ENCODE data around the gene TKT. TPM values are rescaled to one million over a fixed set of nuclear protein-coding genes. Genes with fewer than 3 reads are reported as not detected.

The TKT gene
- polyA plus RNA-seq, 1 donor from 2014 or later: 194 TPM

GRCh38 chr3:53191836-53192480, 63.9 kb downstream of the TKT start:
- H3K36me3 ChIP-seq (ENCODE audit: insufficient read depth, low read length): no peaks in the 10 kb centered on the region
- H3F3A ChIP-seq (ENCODE audit: insufficient read depth, low read length, poor library complexity, severe bottlenecking): no peaks in the 10 kb centered on the region
- no peak overlapping the region for H3K27ac ChIP-seq (ENCODE audit: low read length)
- H3K9ac ChIP-seq (ENCODE audit: low read length): no peak overlapping the region
- no peaks in the 10 kb centered on the region for H4K20me1 ChIP-seq (ENCODE audit: insufficient read depth)
- H3K27me3 ChIP-seq (ENCODE audit: insufficient read depth, low read depth, low read length): no peaks in the 10 kb centered on the region
- no peak overlapping the region for H3K4me2 ChIP-seq (ENCODE audit: low read length)
- H3K4me3 ChIP-seq (ENCODE audit: low read length): no peak overlapping the region
- no peaks in the 10 kb centered on the region for H3K9me2 ChIP-seq (ENCODE audit: insufficient read depth, low read length)
- H2AFZ ChIP-seq (ENCODE audit: low read depth, low read length): no peak overlapping the region
- H3K9me3 ChIP-seq (ENCODE audit: low read length): no peaks in the 10 kb centered on the region
- no peaks in the 10 kb centered on the region for H3K79me2 ChIP-seq (replicated peaks; ENCODE audit: insufficient read depth, low read length)
- TF ChIP-seq EP300 (conservative IDR thresholded peaks at IDR 0.05; ENCODE audit: poor library complexity, severe bottlenecking): no peak

GRCh38 chr3:53190659-53191058, 65.2 kb downstream of the TKT start:
- H2AFZ ChIP-seq (ENCODE audit: low read depth, low read length): no peak overlapping the region
- no peaks in the 10 kb centered on the region for H3K9me2 ChIP-seq (ENCODE audit: insufficient read depth, low read length)
- H3K4me2 ChIP-seq (ENCODE audit: low read length): no peak overlapping the region
- TF ChIP-seq TAF1 (IDR thresholded peaks at IDR 0.05; ENCODE audit: low read depth) (no peak), REST (IDR thresholded peaks at IDR 0.05; ENCODE audit: borderline replicate concordance) (no peak), CTCF (IDR thresholded peaks at IDR 0.05; ENCODE audit: poor library complexity, severe bottlenecking) (no peak), EP300 (conservative IDR thresholded peaks at IDR 0.05; ENCODE audit: poor library complexity, severe bottlenecking) (no peak), RAD21 (conservative IDR thresholded peaks at IDR 0.05) (no peak), MXI1 (conservative IDR thresholded peaks at IDR 0.05; ENCODE audit: poor library complexity, severe bottlenecking) (no peak), POLR2AphosphoS5 (IDR thresholded peaks at IDR 0.05) (no peak), SMC3 (conservative IDR thresholded peaks at IDR 0.05; ENCODE audit: poor library complexity) (no peak), EZH2 (IDR thresholded peaks at IDR 0.05; ENCODE audit: borderline replicate concordance, insufficient read depth, low read length, poor library complexity, severe bottlenecking) (no peak)
- H3K4me3 ChIP-seq (ENCODE audit: low read length): no peak overlapping the region
- H3K79me2 ChIP-seq (replicated peaks; ENCODE audit: insufficient read depth, low read length): no peaks in the 10 kb centered on the region
- no peaks in the 10 kb centered on the region for H3K27me3 ChIP-seq (ENCODE audit: insufficient read depth, low read depth, low read length)
- H3F3A ChIP-seq (ENCODE audit: insufficient read depth, low read length, poor library complexity, severe bottlenecking): no peaks in the 10 kb centered on the region
- H3K27ac ChIP-seq (ENCODE audit: low read length): no peak overlapping the region
- H3K9ac ChIP-seq (ENCODE audit: low read length): no peak overlapping the region
- no peaks in the 10 kb centered on the region for H4K20me1 ChIP-seq (ENCODE audit: insufficient read depth)
- H3K36me3 ChIP-seq (ENCODE audit: insufficient read depth, low read length): no peaks in the 10 kb centered on the region
- no peaks in the 10 kb centered on the region for H3K9me3 ChIP-seq (ENCODE audit: low read length)

Data from neural cell (in vitro differentiated cells).